IgD-negative memory B cell (primary cell): ENCODE results near the gene LYPD6. TPM values are rescaled to one million over a fixed set of nuclear protein-coding genes. Genes with fewer than 3 reads are reported as not detected.
"Not testable (repeated sequence)": the region's sequence is repeated elsewhere in the genome, so short reads cannot be mapped to it uniquely, and the experiment has no call there.

Experiments
- H3K27ac Mint-ChIP-seq, 3 donors: one replicate each; pipeline ENCODE4 v1.8.0; 2020 to 2022; ENCODE audit warnings: mild to moderate bottlenecking in 3 of 3, mixed read lengths in 3 of 3, moderate library complexity in 1 of 3
- H3K27me3 Mint-ChIP-seq: one replicate; pipeline ENCODE4 v1.8.0; 2021; ENCODE audit warnings: mixed read lengths
- H3K36me3 Mint-ChIP-seq: one replicate; pipeline ENCODE4 v1.8.0; 2020; ENCODE audit warnings: mild to moderate bottlenecking, mixed read lengths
- H3K4me1 Mint-ChIP-seq, 3 donors: one replicate each; pipeline ENCODE4 v1.8.0; 2020 to 2022; ENCODE audit warnings: mixed read lengths in 3 of 3, mild to moderate bottlenecking in 1 of 3
- H3K4me3 Mint-ChIP-seq, 4 donors: one replicate each; pipeline ENCODE4 v1.8.0; 2020 to 2022; ENCODE audit warnings: mild to moderate bottlenecking in 4 of 4, mixed read lengths in 4 of 4, moderate library complexity in 3 of 4
- H3K9me3 Mint-ChIP-seq, 3 donors: one replicate each; pipeline ENCODE4 v1.8.0; 2020 to 2021; ENCODE audit warnings: mixed read lengths in 3 of 3, mild to moderate bottlenecking in 1 of 3
- polyA plus RNA-seq: library from polyadenylated mRNA; unstranded; fragments of 300-500 nt; fragmentation: Illumina TruSeq; gene quantifications from one replicate; pipeline ENCODE4 v1.2.3, GENCODE V29; 2021

The LYPD6 gene
- polyA plus RNA-seq, result not detected

- Mint-ChIP-seq H3K4me3 (peak within 1 kb of the TSS; percentile 70 to 89 (median 72)), H3K27ac (peak within 1 kb of the TSS in 1 of 3 donors; percentile 46), H3K27me3 (peaks cover 47% of the 10 kb centered on the region), H3K9me3 (peaks cover 0 to 5% (median 4%) of the 10 kb centered on the region in 3 donors), H3K4me1 (peaks cover 3 to 11% (median 6%) of the 10 kb centered on the region in 3 donors), H3K36me3 (no peaks in the 10 kb centered on the region)
Observed at GRCh38 chr2:149330127-149331022, at the start of gene LYPD6. Gene LYPD6 (plus strand): TSS chr2:149330587. CDS start chr2:149437709, 107,122 bp downstream.

GRCh38 chr2:149281441-149281840 is 48.9 kb upstream of the LYPD6 start:
- H3K27ac Mint-ChIP-seq, result no peak overlapping the region
- H3K4me1 Mint-ChIP-seq, result peaks cover 0 to 2% (median 0%) of the 10 kb centered on the region in 3 donors
- peaks cover 8% of the 10 kb centered on the region for H3K27me3 Mint-ChIP-seq
- no peaks in the 10 kb centered on the region for H3K9me3 Mint-ChIP-seq
- no peak overlapping the region for H3K4me3 Mint-ChIP-seq
- H3K36me3 Mint-ChIP-seq, result no peaks in the 10 kb centered on the region

GRCh38 chr2:149290662-149291061 is 39.7 kb upstream of the LYPD6 start:
- Mint-ChIP-seq H3K9me3 (no peaks in the 10 kb centered on the region), H3K4me1 (no peaks in the 10 kb centered on the region), H3K27ac (no peak overlapping the region), H3K27me3 (peaks cover 7% of the 10 kb centered on the region), H3K4me3 (no peak overlapping the region), H3K36me3 (no peaks in the 10 kb centered on the region)

- Mint-ChIP-seq H3K4me1 (no peaks in the 10 kb centered on the region), H3K27me3 (peaks cover 7% of the 10 kb centered on the region), H3K27ac (no peak overlapping the region), H3K4me3 (no peak overlapping the region), H3K9me3 (no peaks in the 10 kb centered on the region), H3K36me3 (no peaks in the 10 kb centered on the region)
Observed at GRCh38 chr2:149291881-149292280, 38.5 kb upstream of the LYPD6 start.

GRCh38 chr2:149296031-149296430 is 34.4 kb upstream of the LYPD6 start:
- Mint-ChIP-seq H3K36me3 (no peaks in the 10 kb centered on the region), H3K4me1 (no peaks in the 10 kb centered on the region), H3K27me3 (no peaks in the 10 kb centered on the region), H3K27ac (no peak overlapping the region), H3K9me3 (no peaks in the 10 kb centered on the region), H3K4me3 (no peak overlapping the region)

GRCh38 chr2:149307014-149307413 is 23.4 kb upstream of the LYPD6 start:
- Mint-ChIP-seq H3K4me3 (no peak overlapping the region), H3K4me1 (no peaks in the 10 kb centered on the region), H3K27me3 (no peaks in the 10 kb centered on the region), H3K9me3 (peaks cover 0 to 5% (median 0%) of the 10 kb centered on the region in 3 donors), H3K36me3 (peaks cover 4% of the 10 kb centered on the region), H3K27ac (peak overlapping the region in 1 of 3 donors; percentile 68)

- Mint-ChIP-seq H3K4me1 (peaks cover 0 to 5% (median 2%) of the 10 kb centered on the region in 3 donors), H3K9me3 (peaks cover 0 to 2% (median 0%) of the 10 kb centered on the region in 3 donors), H3K4me3 (no peak overlapping the region), H3K36me3 (no peaks in the 10 kb centered on the region), H3K27me3 (peaks cover 6% of the 10 kb centered on the region), H3K27ac (no peak overlapping the region)
Observed at GRCh38 chr2:149310349-149310748, 20.0 kb upstream of the LYPD6 start.

GRCh38 chr2:149312039-149312438 is 18.3 kb upstream of the LYPD6 start:
- Mint-ChIP-seq H3K36me3 (no peaks in the 10 kb centered on the region), H3K27me3 (peaks cover 8% of the 10 kb centered on the region), H3K9me3 (peaks cover 0 to 2% (median 0%) of the 10 kb centered on the region in 3 donors), H3K27ac (no peak overlapping the region), H3K4me3 (no peak overlapping the region), H3K4me1 (peaks cover 0 to 5% (median 2%) of the 10 kb centered on the region in 3 donors)

GRCh38 chr2:149313512-149313972 is 16.8 kb upstream of the LYPD6 start:
- H3K4me3 Mint-ChIP-seq, result peak overlapping the region in 1 of 4 donors; percentile 19
- peaks cover 12% of the 10 kb centered on the region for H3K27me3 Mint-ChIP-seq
- H3K9me3 Mint-ChIP-seq, result peaks cover 0 to 3% (median 0%) of the 10 kb centered on the region in 3 donors
- H3K4me1 Mint-ChIP-seq, result peaks cover 0 to 5% (median 2%) of the 10 kb centered on the region in 3 donors
- no peak overlapping the region for H3K27ac Mint-ChIP-seq
- no peaks in the 10 kb centered on the region for H3K36me3 Mint-ChIP-seq

GRCh38 chr2:149314687-149315086 is 15.7 kb upstream of the LYPD6 start:
- Mint-ChIP-seq H3K4me3 (no peak overlapping the region), H3K27ac (no peak overlapping the region), H3K4me1 (peaks cover 0 to 5% (median 2%) of the 10 kb centered on the region in 3 donors), H3K36me3 (no peaks in the 10 kb centered on the region), H3K27me3 (peaks cover 12% of the 10 kb centered on the region), H3K9me3 (peaks cover 0 to 3% (median 0%) of the 10 kb centered on the region in 3 donors)

- H3K36me3 Mint-ChIP-seq, result no peaks in the 10 kb centered on the region
- H3K9me3 Mint-ChIP-seq, result peaks cover 0 to 3% (median 0%) of the 10 kb centered on the region in 3 donors
- H3K4me3 Mint-ChIP-seq, result no peak overlapping the region
- H3K4me1 Mint-ChIP-seq, result peaks cover 0 to 5% (median 2%) of the 10 kb centered on the region in 3 donors
- H3K27me3 Mint-ChIP-seq, result peaks cover 12% of the 10 kb centered on the region
- H3K27ac Mint-ChIP-seq, result no peak overlapping the region
Observed at GRCh38 chr2:149315461-149315860, 14.9 kb upstream of the LYPD6 start.

GRCh38 chr2:149318566-149318965 is 11.8 kb upstream of the LYPD6 start:
- not testable (repeated sequence) for H3K4me1 Mint-ChIP-seq, H3K27ac Mint-ChIP-seq

GRCh38 chr2:149320362-149320761 is 10.0 kb upstream of the LYPD6 start:
- no peak overlapping the region for H3K27ac Mint-ChIP-seq
- no peaks in the 10 kb centered on the region for H3K36me3 Mint-ChIP-seq
- H3K4me1 Mint-ChIP-seq, result no peaks in the 10 kb centered on the region
- H3K27me3 Mint-ChIP-seq, result peaks cover 14% of the 10 kb centered on the region
- no peak overlapping the region for H3K4me3 Mint-ChIP-seq
- H3K9me3 Mint-ChIP-seq, result peaks cover 0 to 1% (median 0%) of the 10 kb centered on the region in 3 donors

More at GRCh38 chr2:149318566-149318965, 11.8 kb upstream of the LYPD6 start:
- H3K27me3 Mint-ChIP-seq, result peaks cover 18% of the 10 kb centered on the region
- H3K4me3 Mint-ChIP-seq, H3K9me3 Mint-ChIP-seq, H3K36me3 Mint-ChIP-seq: not testable (repeated sequence)

GRCh38 chr2:149329068-149329467 is 1.3 kb upstream of the LYPD6 start:
- H3K36me3 Mint-ChIP-seq, result no peaks in the 10 kb centered on the region
- peaks cover 0 to 5% (median 4%) of the 10 kb centered on the region in 3 donors for H3K9me3 Mint-ChIP-seq
- peaks cover 43% of the 10 kb centered on the region for H3K27me3 Mint-ChIP-seq
- no peak overlapping the region for H3K27ac Mint-ChIP-seq
- H3K4me3 Mint-ChIP-seq, result peak overlapping the region in 3 of 4 donors; percentile 6 to 72 (median 44)
- H3K4me1 Mint-ChIP-seq, result peaks cover 3 to 11% (median 6%) of the 10 kb centered on the region in 3 donors

- no peaks in the 10 kb centered on the region for H3K36me3 Mint-ChIP-seq
- H3K27me3 Mint-ChIP-seq, result peaks cover 47% of the 10 kb centered on the region
- H3K9me3 Mint-ChIP-seq, result peaks cover 0 to 5% (median 4%) of the 10 kb centered on the region in 3 donors
- no peak overlapping the region for H3K27ac Mint-ChIP-seq
- peak overlapping the region; percentile 70 to 89 (median 72) for H3K4me3 Mint-ChIP-seq
- peaks cover 3 to 11% (median 6%) of the 10 kb centered on the region in 3 donors for H3K4me1 Mint-ChIP-seq
Observed at GRCh38 chr2:149329489-149330126, 779 bp upstream of the LYPD6 start.
